HEK293T (cell line): ENCODE data around the gene TEN1.

ENCODE experiments used
- CTCF ChIA-PET: fragments of 350-600 bp; formaldehyde crosslinking; extraction: SDS; loops from one replicate; lab custom pipeline; 2021; ENCODE audit warnings: antibody characterized with exemption, inconsistent platforms; lab: Yijun Ruan, JAX
- POLR2A ChIA-PET: fragments of 350-600 bp; formaldehyde crosslinking; extraction: SDS; loops from one replicate; lab custom pipeline; 2020; ENCODE audit warnings: antibody characterized with exemption, inconsistent platforms; lab: Yijun Ruan, JAX
- DNase-seq: peaks from one replicate; pipeline ENCODE4 v3.0.0; 2012; ENCODE audit warnings: mixed read lengths; ENCODE audit errors: extremely low spot score
- ARNT ChIP-seq: fragments of 450-650 bp; IDR thresholded peaks from 2 replicates; pipeline ENCODE4 v1.6.1; 2017; ENCODE audit warnings: mild to moderate bottlenecking
- BHLHE40 ChIP-seq: fragments of 450-650 bp; IDR thresholded peaks from 2 replicates; pipeline ENCODE4 v1.6.1; 2016; ENCODE audit warnings: mild to moderate bottlenecking, moderate library complexity, borderline replicate concordance
- CTBP1 ChIP-seq: fragments of 450-650 bp; IDR thresholded peaks from 2 replicates; pipeline ENCODE4 v1.6.1; 2016; ENCODE audit warnings: borderline replicate concordance
- ELF4 ChIP-seq: fragments of 450-650 bp; IDR thresholded peaks from 2 replicates; pipeline ENCODE4 v1.6.1; 2017; ENCODE audit warnings: antibody characterized with exemption
- FOXA1 ChIP-seq: fragments of 450-650 bp; IDR thresholded peaks from 2 replicates; pipeline ENCODE4 v1.6.1; 2016; ENCODE audit warnings: mild to moderate bottlenecking
- FOXK2 ChIP-seq: fragments of 450-650 bp; IDR thresholded peaks from 2 replicates; pipeline ENCODE4 v1.6.1; 2016; ENCODE audit warnings: mild to moderate bottlenecking
- FOXM1 ChIP-seq: fragments of 450-650 bp; IDR thresholded peaks from 2 replicates; pipeline ENCODE4 v1.6.1; 2017; ENCODE audit warnings: mild to moderate bottlenecking, borderline replicate concordance
- HDGF ChIP-seq: fragments of 450-650 bp; IDR thresholded peaks from 2 replicates; pipeline ENCODE4 v1.6.1; 2017; ENCODE audit warnings: antibody characterized with exemption, borderline replicate concordance
- L3MBTL2 ChIP-seq: fragments of 450-650 bp; conservative IDR thresholded peaks from 2 replicates; pipeline ENCODE4 v1.6.1; 2016; ENCODE audit warnings: mild to moderate bottlenecking
- LEF1 ChIP-seq: fragments of 450-650 bp; IDR thresholded peaks from 2 replicates; pipeline ENCODE4 v1.6.1; 2017; ENCODE audit warnings: mild to moderate bottlenecking, borderline replicate concordance
- NFRKB ChIP-seq: fragments of 450-650 bp; IDR thresholded peaks from 2 replicates; pipeline ENCODE4 v1.6.1; 2016; ENCODE audit warnings: mild to moderate bottlenecking, moderate library complexity
- PKNOX1 ChIP-seq: fragments of 450-650 bp; IDR thresholded peaks from 2 replicates; pipeline ENCODE4 v1.6.1; 2016
- SP1 ChIP-seq: fragments of 450-650 bp; IDR thresholded peaks from 2 replicates; pipeline ENCODE4 v1.6.1; 2017
- SUZ12 ChIP-seq: fragments of 450-650 bp; IDR thresholded peaks from 2 replicates; pipeline ENCODE4 v1.6.1; 2016; ENCODE audit warnings: mild to moderate bottlenecking
- TARDBP ChIP-seq: fragments of 450-650 bp; IDR thresholded peaks from 2 replicates; pipeline ENCODE4 v1.6.1; 2016
- ZNF384 ChIP-seq: fragments of 450-650 bp; IDR thresholded peaks from 2 replicates; pipeline ENCODE4 v1.6.1; 2016

Gene TEN1

GRCh38 chr17:76022973-76023899 lies 44.2 kb downstream of the TEN1 start:
- TF ChIP-seq ZNF384 (no peak), HDGF (no peak), BHLHE40 (no peak), ELF4 (no peak), PKNOX1 (no peak), ARNT (no peak), FOXK2 (no peak), CTBP1 (no peak), FOXA1 (no peak), SP1 (no peak)
- ChIA-PET POLR2A (no interaction called here), CTCF (interaction anchor here (2.3 kb wide), 1 partner anchor 9 kb away, joined by 7 read pairs; no protein-coding TSS in a partner anchor)
- no peak for DNase-seq

DNA sequence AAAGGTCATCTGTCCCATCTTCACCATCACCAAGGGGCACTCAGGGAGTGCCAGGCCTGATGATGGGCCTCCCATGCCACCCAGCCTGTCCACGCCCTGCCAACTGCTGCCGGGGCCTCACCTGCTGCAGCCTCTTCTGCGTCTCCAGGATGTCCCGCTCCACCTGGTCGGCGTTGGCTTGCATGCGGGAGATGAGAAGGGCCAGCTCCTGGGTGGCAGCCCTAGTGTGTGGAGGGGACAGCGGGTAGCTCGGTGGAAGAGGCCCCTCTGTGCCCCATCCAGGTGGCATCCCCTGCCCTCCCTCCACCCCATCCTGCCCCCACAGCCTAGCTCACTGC lies 44.8 kb downstream of the TEN1 start:
- no peak for DNase-seq
- POLR2A ChIA-PET: no interaction called here
- CTCF ChIA-PET: interaction anchor here (2.3 kb wide), 1 partner anchor 10 kb away, joined by 7 read pairs; no protein-coding TSS in a partner anchor
- TF ChIP-seq ELF4: no peak
- no peak for TF ChIP-seq ARNT
- TF ChIP-seq PKNOX1: no peak
- no peak for TF ChIP-seq BHLHE40
- no peak for TF ChIP-seq LEF1
- TF ChIP-seq FOXA1: no peak
- no peak for TF ChIP-seq FOXM1
- no peak for TF ChIP-seq FOXK2
- TF ChIP-seq SP1: no peak
- TF ChIP-seq NFRKB: no peak
- TF ChIP-seq HDGF: no peak
- no peak for TF ChIP-seq ZNF384
- TF ChIP-seq CTBP1: no peak
- no peak for TF ChIP-seq SUZ12
- no peak for TF ChIP-seq L3MBTL2
- no peak for TF ChIP-seq TARDBP

GRCh38 chr17:76024353-76024752 lies 45.3 kb downstream of the TEN1 start:
- no peak for DNase-seq
- no peak for TF ChIP-seq TARDBP
- TF ChIP-seq NFRKB: no peak
- TF ChIP-seq ZNF384: no peak
- no peak for TF ChIP-seq PKNOX1
- TF ChIP-seq SUZ12: no peak
- ChIA-PET POLR2A (no interaction called here), CTCF (interaction anchor here (2.3 kb wide), 1 partner anchor 10 kb away, joined by 7 read pairs; no protein-coding TSS in a partner anchor)

- TF ChIP-seq TARDBP (no peak), L3MBTL2 (no peak), BHLHE40 (no peak), FOXA1 (no peak), FOXM1 (no peak)
- no peak for DNase-seq
- ChIA-PET POLR2A (no interaction called here), CTCF (interaction anchor here (0.5 to 1.3 kb wide), 2 partner anchors 11 to 101 kb away, joined by 3 to 5 read pairs; no protein-coding TSS in a partner anchor)
Measured at GRCh38 chr17:76025294-76025693, 46.3 kb downstream of the TEN1 start.

- DNase-seq: no peak
- POLR2A ChIA-PET: no interaction called here
- TF ChIP-seq HDGF (no peak), SP1 (no peak), PKNOX1 (no peak), ZNF384 (no peak), LEF1 (no peak), NFRKB (no peak), CTBP1 (no peak), ARNT (no peak), L3MBTL2 (no peak), FOXK2 (no peak), FOXM1 (no peak), SUZ12 (no peak), FOXA1 (no peak), TARDBP (no peak), ELF4 (no peak), BHLHE40 (no peak)
- CTCF ChIA-PET: interaction anchor here (0.7 to 1.3 kb wide), 2 partner anchors 13 to 235 kb away, joined by 3 to 5 read pairs; no protein-coding TSS in a partner anchor
Measured at GRCh38 chr17:76026714-76027158, 47.7 kb downstream of the TEN1 start.
